Neural cell (in vitro differentiated cells): Measurements from ENCODE around the gene CFAP300. TPM values are rescaled to one million over a fixed set of nuclear protein-coding genes. Genes with fewer than 3 reads are reported as not detected.
A peak's percentile ranks its signal among the peaks of the same experiment; 100 is the strongest.

Experiments used
- H2AFZ ChIP-seq: fragments of 200-600, 300-800 bp; sonication (generic), shearing (Covaris generic); 2 replicates; pipeline ENCODE4 v1.6.0; 2014; ENCODE audit warnings: low read depth, mild to moderate bottlenecking, antibody characterized with exemption, low read length, moderate library complexity
- H3F3A ChIP-seq: fragments of 200-600 bp; shearing (Covaris generic); 2 replicates; pipeline ENCODE4 v1.6.1; 2016; ENCODE audit warnings: mild to moderate bottlenecking, moderate library complexity, mixed read lengths, antibody characterized with exemption, low read length; ENCODE audit not compliant: insufficient read depth, poor library complexity, severe bottlenecking
- H3K27ac ChIP-seq: fragments of 200-600, 300-800 bp; sonication (generic), shearing (Covaris generic); 2 replicates; pipeline ENCODE4 v1.5.1; 2014; ENCODE audit warnings: mild to moderate bottlenecking, low read length, moderate library complexity
- H3K27me3 ChIP-seq: fragments of 300-800, 200-600 bp; sonication (generic), shearing (Covaris generic); 2 replicates; pipeline ENCODE4 v1.6.0; 2014; ENCODE audit warnings: mild to moderate bottlenecking, low read depth, low read length, moderate library complexity; ENCODE audit not compliant: insufficient read depth
- H3K36me3 ChIP-seq: fragments of 300-800, 200-600 bp; sonication (generic), shearing (Covaris generic); 2 replicates; pipeline ENCODE4 v1.5.1; 2014; ENCODE audit warnings: mild to moderate bottlenecking, antibody characterized with exemption, low read length, moderate library complexity; ENCODE audit not compliant: insufficient read depth
- H3K4me2 ChIP-seq: fragments of 300-800, 200-600 bp; sonication (generic), shearing (Covaris generic); 2 replicates; pipeline ENCODE4 v1.6.0; 2014; ENCODE audit warnings: mild to moderate bottlenecking, low read length
- H3K4me3 ChIP-seq: fragments of 300-800, 200-600 bp; sonication (generic), shearing (Covaris generic); 2 replicates; pipeline ENCODE4 v1.5.1; 2014; ENCODE audit warnings: mild to moderate bottlenecking, low read length, moderate library complexity
- H3K79me2 ChIP-seq: fragments of 200-600 bp; shearing (Covaris generic); replicated peaks from 2 replicates; pipeline ENCODE4 v1.6.0; 2014; ENCODE audit warnings: mild to moderate bottlenecking, low read length, moderate library complexity; ENCODE audit not compliant: insufficient read depth
- H3K9ac ChIP-seq: fragments of 300-800, 200-600 bp; sonication (generic), shearing (Covaris generic); 2 replicates; pipeline ENCODE4 v1.6.1; 2016; ENCODE audit warnings: mild to moderate bottlenecking, low read length, mixed read lengths
- H3K9me2 ChIP-seq: fragments of 200-600 bp; shearing (Covaris generic); 2 replicates; pipeline ENCODE4 v1.6.1; 2016; ENCODE audit warnings: mild to moderate bottlenecking, low read length, mixed read lengths; ENCODE audit not compliant: insufficient read depth
- H3K9me3 ChIP-seq: fragments of 200-600, 300-800 bp; sonication (generic), shearing (Covaris generic); 2 replicates; pipeline ENCODE4 v1.6.1; 2016; ENCODE audit warnings: mild to moderate bottlenecking, mixed run types, low read length, moderate library complexity, mixed read lengths
- H4K20me1 ChIP-seq: fragments of 200-600 bp; shearing (Covaris generic); 2 replicates; pipeline ENCODE4 v1.6.1; 2016; ENCODE audit warnings: mild to moderate bottlenecking, mixed run types; ENCODE audit not compliant: insufficient read depth
- CTCF ChIP-seq: fragments of 450-650 bp; IDR thresholded peaks from 2 replicates; pipeline ENCODE4 v1.5.1; 2014; ENCODE audit warnings: antibody characterized with exemption, mild to moderate bottlenecking, moderate library complexity; ENCODE audit not compliant: poor library complexity, severe bottlenecking
- EP300 ChIP-seq: fragments of 450-650 bp; conservative IDR thresholded peaks from 2 replicates; pipeline ENCODE4 v1.6.1; 2014; ENCODE audit warnings: antibody characterized with exemption, mild to moderate bottlenecking, moderate library complexity; ENCODE audit not compliant: poor library complexity, severe bottlenecking
- EZH2 ChIP-seq: fragments of 200-600, 300-800 bp; shearing (Covaris generic), sonication (generic); IDR thresholded peaks from 2 replicates; pipeline ENCODE4 v1.6.1; 2014; ENCODE audit warnings: antibody characterized with exemption, low read length, borderline replicate concordance, mild to moderate bottlenecking; ENCODE audit not compliant: insufficient read depth, poor library complexity, severe bottlenecking
- MXI1 ChIP-seq: fragments of 450-650 bp; conservative IDR thresholded peaks from 2 replicates; pipeline ENCODE4 v1.6.1; 2014; ENCODE audit warnings: antibody characterized with exemption, mild to moderate bottlenecking; ENCODE audit not compliant: poor library complexity, severe bottlenecking
- POLR2AphosphoS5 ChIP-seq: IDR thresholded peaks from 2 replicates; pipeline ENCODE4 v1.6.1; 2012
- RAD21 ChIP-seq: fragments of 450-650 bp; conservative IDR thresholded peaks from 2 replicates; pipeline ENCODE4 v1.6.1; 2014; ENCODE audit warnings: antibody characterized with exemption, mild to moderate bottlenecking, moderate library complexity
- REST ChIP-seq: IDR thresholded peaks from 2 replicates; pipeline ENCODE4 v1.6.1; 2012; ENCODE audit warnings: borderline replicate concordance
- SMC3 ChIP-seq: fragments of 450-650 bp; conservative IDR thresholded peaks from 2 replicates; pipeline ENCODE4 v1.6.1; 2014; ENCODE audit warnings: antibody characterized with exemption, mild to moderate bottlenecking, moderate library complexity; ENCODE audit not compliant: poor library complexity
- TAF1 ChIP-seq: IDR thresholded peaks from 2 replicates; pipeline ENCODE4 v1.6.1; 2012; ENCODE audit warnings: low read depth
- polyA plus RNA-seq: library from polyadenylated mRNA; depleted of rRNA; stranded (reverse); fragments of >200 nt; gene quantifications from 2 replicates; pipeline ENCODE4 v1.2.3, GENCODE V29; 2014

Gene CFAP300
- polyA plus RNA-seq, 1 donor from 2014 or later: not detected

- Histone ChIP-seq H2AFZ (peak within 1 kb of the TSS; percentile 1), H3K79me2 (peaks cover 22% of the 10 kb centered on the region)
Measured at GRCh38 chr11:102109896-102110760, 62.9 kb downstream of the CFAP300 start, which contains the start of gene YAP1. Gene YAP1, plus strand, starts transcription at chr11:102110447. Its CDS starts 402 bp downstream, at chr11:102110849.

More at GRCh38 chr11:102109896-102110760, 62.9 kb downstream of the CFAP300 start, which contains the start of gene YAP1:
- TF ChIP-seq RAD21 (no peak), POLR2AphosphoS5 (peak; percentile 13), EP300 (no peak), MXI1 (peak; percentile 19), SMC3 (no peak), CTCF (no peak), EZH2 (no peak), TAF1 (no peak), REST (no peak)
- no peaks in the 10 kb centered on the region for H4K20me1 ChIP-seq
- H3K27me3 ChIP-seq: peaks cover 37% of the 10 kb centered on the region
- no peaks in the 10 kb centered on the region for H3K9me3 ChIP-seq
- H3K36me3 ChIP-seq: no peaks in the 10 kb centered on the region
- peak within 1 kb of the TSS; percentile 30 for H3K4me2 ChIP-seq
- peak within 1 kb of the TSS; percentile 16 for H3K9ac ChIP-seq
- no peaks in the 10 kb centered on the region for H3K9me2 ChIP-seq
- H3K27ac ChIP-seq: no peak within 1 kb of the TSS
- H3F3A ChIP-seq: no peaks in the 10 kb centered on the region
- H3K4me3 ChIP-seq: peak within 1 kb of the TSS; percentile 80
